Measurements from ENCODE around the gene CIDEC.

Gene CIDEC, protein sequence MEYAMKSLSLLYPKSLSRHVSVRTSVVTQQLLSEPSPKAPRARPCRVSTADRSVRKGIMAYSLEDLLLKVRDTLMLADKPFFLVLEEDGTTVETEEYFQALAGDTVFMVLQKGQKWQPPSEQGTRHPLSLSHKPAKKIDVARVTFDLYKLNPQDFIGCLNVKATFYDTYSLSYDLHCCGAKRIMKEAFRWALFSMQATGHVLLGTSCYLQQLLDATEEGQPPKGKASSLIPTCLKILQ

DNA sequence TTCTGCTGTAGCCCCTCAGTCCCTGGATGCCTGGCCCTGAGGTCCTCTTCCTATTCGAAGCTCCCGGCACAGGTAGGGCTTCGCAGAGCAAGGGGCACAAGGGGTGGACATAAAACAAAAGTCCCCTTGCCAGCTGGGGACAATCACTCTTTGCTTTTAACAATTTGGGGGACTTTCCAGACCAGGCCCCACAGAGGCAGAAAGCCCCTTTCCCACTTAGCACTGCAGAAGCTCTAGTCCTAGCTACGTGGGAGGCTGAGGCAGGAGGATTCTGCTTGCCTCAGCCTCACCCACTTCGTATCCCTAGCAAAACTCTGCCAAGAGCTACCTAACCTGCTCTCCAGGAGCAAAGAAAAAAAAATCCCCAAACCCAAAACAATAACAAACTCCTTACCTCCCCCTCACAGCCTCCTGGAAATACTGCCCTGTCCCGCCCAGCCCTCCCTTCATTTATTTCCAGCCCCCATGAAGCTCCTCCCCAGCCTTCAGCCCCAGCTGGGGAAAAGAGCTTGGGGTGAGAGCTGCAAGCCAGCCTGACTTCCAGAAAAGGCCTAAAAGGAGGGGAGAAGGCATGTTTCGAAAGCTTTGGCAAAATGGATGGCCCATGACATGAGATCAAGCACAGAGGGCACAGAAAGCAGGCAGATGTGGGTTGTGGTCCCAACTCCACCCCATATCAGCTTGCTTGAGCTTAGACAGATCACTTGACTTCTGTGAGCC, at the start of gene CIDEC:
Gene CIDEC (minus strand): TSS at position 424 of the 720 bp plus-strand sequence. CDS start 1,767 bp downstream, outside the sequence.
- H3K27ac ChIP-seq, result no peak within 1 kb of the TSS
- H3K4me2 ChIP-seq, result no peak within 1 kb of the TSS
- TF ChIP-seq, protein P1, sequence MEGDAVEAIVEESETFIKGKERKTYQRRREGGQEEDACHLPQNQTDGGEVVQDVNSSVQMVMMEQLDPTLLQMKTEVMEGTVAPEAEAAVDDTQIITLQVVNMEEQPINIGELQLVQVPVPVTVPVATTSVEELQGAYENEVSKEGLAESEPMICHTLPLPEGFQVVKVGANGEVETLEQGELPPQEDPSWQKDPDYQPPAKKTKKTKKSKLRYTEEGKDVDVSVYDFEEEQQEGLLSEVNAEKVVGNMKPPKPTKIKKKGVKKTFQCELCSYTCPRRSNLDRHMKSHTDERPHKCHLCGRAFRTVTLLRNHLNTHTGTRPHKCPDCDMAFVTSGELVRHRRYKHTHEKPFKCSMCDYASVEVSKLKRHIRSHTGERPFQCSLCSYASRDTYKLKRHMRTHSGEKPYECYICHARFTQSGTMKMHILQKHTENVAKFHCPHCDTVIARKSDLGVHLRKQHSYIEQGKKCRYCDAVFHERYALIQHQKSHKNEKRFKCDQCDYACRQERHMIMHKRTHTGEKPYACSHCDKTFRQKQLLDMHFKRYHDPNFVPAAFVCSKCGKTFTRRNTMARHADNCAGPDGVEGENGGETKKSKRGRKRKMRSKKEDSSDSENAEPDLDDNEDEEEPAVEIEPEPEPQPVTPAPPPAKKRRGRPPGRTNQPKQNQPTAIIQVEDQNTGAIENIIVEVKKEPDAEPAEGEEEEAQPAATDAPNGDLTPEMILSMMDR (conservative IDR thresholded peaks at IDR 0.05; ENCODE audit: low read depth, low read length), result no peak
- peaks cover 10% of the 10 kb centered on the region for H3K4me1 ChIP-seq (ENCODE audit: low read depth, poor library complexity, severe bottlenecking)
- no peaks in the 10 kb centered on the region for H3K79me2 ChIP-seq (ENCODE audit: insufficient read depth, low read depth)
- no peaks in the 10 kb centered on the region for H3K36me3 ChIP-seq (ENCODE audit: insufficient read depth)
- no peak within 1 kb of the TSS for H2AFZ ChIP-seq (ENCODE audit: low read depth)
- H3K27me3 ChIP-seq (ENCODE audit: insufficient read depth, low read depth), result no peaks in the 10 kb centered on the region
- H3K9ac ChIP-seq, result no peak within 1 kb of the TSS
- H4K20me1 ChIP-seq (ENCODE audit: insufficient read depth), result no peaks in the 10 kb centered on the region
- H3K4me3 ChIP-seq (IDR thresholded peaks at IDR 0.05; ENCODE audit: insufficient read depth, low read depth, low read length), result no peak within 1 kb of the TSS

DNA sequence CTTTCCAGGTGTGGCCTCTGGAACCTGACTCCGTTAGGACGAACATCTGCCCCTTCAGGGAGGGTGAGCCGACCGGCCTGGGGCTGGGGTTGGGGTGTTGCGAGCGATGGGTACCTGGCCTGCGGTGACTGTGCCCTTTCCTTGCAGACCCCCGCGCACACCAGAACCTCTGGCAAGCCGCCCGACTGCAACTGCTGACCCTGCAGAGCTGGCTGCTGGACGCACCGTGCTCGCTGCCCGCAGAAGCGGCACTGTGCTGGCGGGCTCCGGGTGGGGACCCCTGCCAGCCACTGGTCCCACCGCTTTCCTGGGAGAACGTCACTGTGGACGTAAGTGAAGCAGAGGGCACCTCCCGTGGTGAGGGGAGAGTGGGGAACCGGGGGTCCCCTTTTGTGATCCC, 48.1 kb upstream of the CIDEC start:
- no peak overlapping the region for H2AFZ ChIP-seq (ENCODE audit: low read depth)
- TF ChIP-seq, protein P1 (conservative IDR thresholded peaks at IDR 0.05; ENCODE audit: low read depth, low read length), result no peak
- no peak overlapping the region for H3K4me3 ChIP-seq (IDR thresholded peaks at IDR 0.05; ENCODE audit: insufficient read depth, low read depth, low read length)
- H3K79me2 ChIP-seq (ENCODE audit: insufficient read depth, low read depth), result no peaks in the 10 kb centered on the region; the same call in 1 of the 2 replicates
- H3K27ac ChIP-seq, result no peak overlapping the region
- no peaks in the 10 kb centered on the region for H3K36me3 ChIP-seq (ENCODE audit: insufficient read depth)
- peaks cover 5% of the 10 kb centered on the region for H3K4me1 ChIP-seq (ENCODE audit: low read depth, poor library complexity, severe bottlenecking)
- no peaks in the 10 kb centered on the region for H4K20me1 ChIP-seq (ENCODE audit: insufficient read depth)
- H3K4me2 ChIP-seq, result no peak overlapping the region
- no peak overlapping the region for H3K9ac ChIP-seq
- no peaks in the 10 kb centered on the region for H3K27me3 ChIP-seq (ENCODE audit: insufficient read depth, low read depth)

DNA sequence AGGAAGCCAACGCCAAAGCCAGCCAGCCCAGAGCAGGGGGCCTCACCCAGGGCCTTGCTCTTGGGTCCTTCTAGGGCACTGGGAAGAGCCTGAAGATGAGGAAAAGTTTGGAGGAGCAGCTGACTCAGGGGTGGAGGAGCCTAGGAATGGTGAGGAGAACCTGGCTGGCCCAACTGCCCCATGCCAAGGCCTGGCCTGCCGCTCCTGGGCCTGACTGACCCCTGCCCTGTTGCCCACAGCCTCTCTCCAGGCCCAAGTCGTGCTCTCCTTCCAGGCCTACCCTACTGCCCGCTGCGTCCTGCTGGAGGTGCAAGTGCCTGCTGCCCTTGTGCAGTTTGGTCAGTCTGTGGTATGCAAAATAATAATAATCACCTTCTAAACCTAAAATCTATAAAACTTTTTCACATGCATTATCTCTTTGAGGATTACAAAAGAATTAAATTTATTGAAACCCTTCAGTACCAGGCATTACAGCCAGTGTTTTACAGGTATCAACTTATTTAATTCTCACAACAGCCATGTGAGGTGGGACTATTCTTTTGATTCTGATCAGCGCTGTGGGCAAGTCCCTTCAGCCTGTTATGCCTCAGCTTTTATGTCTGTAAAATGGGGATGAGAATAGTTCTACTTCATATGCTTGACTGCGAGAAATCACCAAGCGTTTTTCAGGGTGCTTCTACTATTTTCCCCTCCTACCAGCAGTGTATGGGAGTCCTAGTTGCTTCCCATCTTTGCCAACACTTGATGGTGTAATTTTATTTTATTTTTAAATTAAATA, 38.4 kb upstream of the CIDEC start:
- Histone ChIP-seq H3K79me2 (ENCODE audit: insufficient read depth, low read depth) (no peaks in the 10 kb centered on the region), H3K27ac (no peak overlapping the region), H3K27me3 (ENCODE audit: insufficient read depth, low read depth) (no peaks in the 10 kb centered on the region), H2AFZ (ENCODE audit: low read depth) (no peak overlapping the region), H3K4me1 (ENCODE audit: low read depth, poor library complexity, severe bottlenecking) (peaks cover 15% of the 10 kb centered on the region), H3K9ac (no peak overlapping the region), H3K4me2 (no peak overlapping the region), H3K36me3 (ENCODE audit: insufficient read depth) (no peaks in the 10 kb centered on the region), H4K20me1 (ENCODE audit: insufficient read depth) (no peaks in the 10 kb centered on the region), H3K4me3 (IDR thresholded peaks at IDR 0.05; ENCODE audit: insufficient read depth, low read depth, low read length) (no peak overlapping the region)
- TF ChIP-seq, protein P1 (conservative IDR thresholded peaks at IDR 0.05; ENCODE audit: low read depth, low read length), result no peak

DNA sequence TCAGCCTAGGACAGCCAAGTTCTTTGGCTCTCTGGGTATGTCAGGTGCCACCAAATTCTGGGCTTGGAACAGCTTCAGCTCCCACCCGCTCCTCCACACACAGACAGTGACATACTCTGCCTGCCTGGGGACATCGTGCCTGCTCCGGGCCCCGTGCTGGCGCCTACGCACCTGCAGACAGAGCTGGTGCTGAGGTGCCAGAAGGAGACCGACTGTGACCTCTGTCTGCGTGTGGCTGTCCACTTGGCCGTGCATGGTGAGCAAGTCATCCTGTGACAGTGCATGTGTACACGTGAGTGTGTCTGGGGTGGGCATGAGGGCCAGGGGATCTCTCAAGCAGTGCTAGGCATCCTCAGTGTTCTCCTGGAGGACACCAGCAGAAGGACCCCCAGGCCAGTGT, 37.8 kb upstream of the CIDEC start:
- no peaks in the 10 kb centered on the region for H4K20me1 ChIP-seq (ENCODE audit: insufficient read depth)
- H3K36me3 ChIP-seq (ENCODE audit: insufficient read depth), result no peaks in the 10 kb centered on the region
- H3K4me3 ChIP-seq (IDR thresholded peaks at IDR 0.05; ENCODE audit: insufficient read depth, low read depth, low read length), result no peak overlapping the region
- no peak overlapping the region for H3K4me2 ChIP-seq
- TF ChIP-seq, protein P1 (conservative IDR thresholded peaks at IDR 0.05; ENCODE audit: low read depth, low read length), result no peak
- peaks cover 21% of the 10 kb centered on the region for H3K4me1 ChIP-seq (ENCODE audit: low read depth, poor library complexity, severe bottlenecking)
- no peak overlapping the region for H2AFZ ChIP-seq (ENCODE audit: low read depth)
- H3K9ac ChIP-seq, result no peak overlapping the region
- H3K27me3 ChIP-seq (ENCODE audit: insufficient read depth, low read depth), result no peaks in the 10 kb centered on the region
- no peak overlapping the region for H3K27ac ChIP-seq
- no peaks in the 10 kb centered on the region for H3K79me2 ChIP-seq (ENCODE audit: insufficient read depth, low read depth)

Data from KMS-11 (cell line).